ENCODE data around the gene KANK3. TPM values are rescaled to one million over a fixed set of nuclear protein-coding genes. Genes with fewer than 3 reads are reported as not detected.

Gene KANK3
- total and polyA plus RNA-seq, 7 donors, result 0.92 to 8.9 (median 6.5) TPM

- no peaks in the 10 kb centered on the region for H3K36me3 ChIP-seq
- H3K4me3 ChIP-seq, result peak overlapping the region in 3 of 4 donors; percentile 28 to 38 (median 33)
- no peaks in the 10 kb centered on the region for H3K9me3 ChIP-seq
- H3K27ac ChIP-seq, result no peak overlapping the region
- no peak for TF ChIP-seq POLR2A (IDR thresholded peaks at IDR 0.05)
- TF ChIP-seq CTCF (IDR thresholded peaks at IDR 0.05), result no peak
- TF ChIP-seq EP300 (IDR thresholded peaks at IDR 0.05), result no peak
- no peak for TF ChIP-seq POLR2AphosphoS5 (IDR thresholded peaks at IDR 0.05)
- no peak for DNase-seq
- H3K4me1 ChIP-seq, result peaks cover 0 to 26% (median 21%) of the 10 kb centered on the region in 4 donors
- intact Hi-C loops (cut with DNase I), result no loop called here
- 4 to 10% methylated on average over 117 of the region's 117 CpGs for WGBS, 2 donors
- peaks cover 28 to 58% (median 38%) of the 10 kb centered on the region in 3 donors for H3K27me3 ChIP-seq
These were observed 8.4 kb downstream of the KANK3 start for GRCh38 chr19:8334458-8335342.

- H3K36me3 ChIP-seq, result no peaks in the 10 kb centered on the region
- WGBS, 2 donors, result 9 to 22% methylated on average over 48 of the region's 48 CpGs
- H3K4me1 ChIP-seq, result peaks cover 0 to 26% (median 21%) of the 10 kb centered on the region in 4 donors
- H3K27me3 ChIP-seq, result peaks cover 28 to 58% (median 38%) of the 10 kb centered on the region in 3 donors
- DNase-seq, result no peak
- H3K4me3 ChIP-seq, result no peak overlapping the region
- no peak overlapping the region for H3K27ac ChIP-seq
- no peaks in the 10 kb centered on the region for H3K9me3 ChIP-seq
- intact Hi-C loops (cut with DNase I), result no loop called here
- no peak for TF ChIP-seq POLR2A (IDR thresholded peaks at IDR 0.05)
- no peak for TF ChIP-seq POLR2AphosphoS5 (IDR thresholded peaks at IDR 0.05)
These were observed 9.2 kb downstream of the KANK3 start for GRCh38 chr19:8333767-8334457.

DNA sequence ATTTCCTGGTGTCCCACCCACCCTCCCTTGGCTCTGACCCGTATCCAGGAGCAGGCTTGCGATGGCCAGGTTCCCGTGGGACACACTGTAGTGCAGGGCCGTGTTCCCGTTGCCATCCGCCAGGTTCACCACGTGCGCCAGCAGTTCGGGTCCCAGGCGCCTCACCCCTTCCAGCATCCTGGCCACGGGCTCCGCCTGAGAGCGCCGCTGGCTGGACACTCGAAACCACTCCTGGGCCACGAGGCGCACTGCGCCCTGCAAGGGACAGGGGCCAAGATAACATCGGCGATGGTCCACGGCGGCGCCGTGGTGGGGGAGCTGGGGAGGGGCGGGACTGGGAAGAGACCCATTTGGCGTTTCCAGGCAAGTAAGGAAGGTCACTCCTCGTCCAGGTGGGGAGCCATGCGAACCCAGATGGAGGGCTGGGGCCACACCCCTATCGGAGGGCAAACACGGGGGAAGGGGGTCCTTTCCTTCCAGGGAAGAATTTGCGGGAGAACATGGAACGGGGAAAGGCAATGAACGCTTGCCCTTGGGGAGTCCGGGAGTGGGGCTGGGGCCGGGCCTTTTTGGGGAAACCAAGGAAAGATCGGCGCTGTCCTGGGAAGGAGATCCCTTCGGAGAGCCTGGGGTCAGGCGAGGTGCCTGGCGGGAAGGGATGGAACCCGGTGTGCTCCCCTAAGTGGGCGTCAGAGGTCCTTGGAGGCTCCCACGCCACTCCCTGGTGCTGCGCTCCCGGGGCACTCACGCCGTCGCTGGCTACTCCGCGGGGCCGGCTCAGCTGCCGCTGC is 9.9 kb downstream of the KANK3 start:
- H3K4me1 ChIP-seq, result peaks cover 0 to 26% (median 21%) of the 10 kb centered on the region in 4 donors
- H3K4me3 ChIP-seq, result no peak overlapping the region
- no peaks in the 10 kb centered on the region for H3K36me3 ChIP-seq
- peaks cover 28 to 58% (median 38%) of the 10 kb centered on the region in 3 donors for H3K27me3 ChIP-seq
- intact Hi-C loops (cut with DNase I), result no loop called here
- 10 to 26% methylated on average over 52 of the region's 52 CpGs for WGBS, 2 donors
- no peaks in the 10 kb centered on the region for H3K9me3 ChIP-seq
- no peak for TF ChIP-seq CTCF (IDR thresholded peaks at IDR 0.05)
- TF ChIP-seq POLR2A (IDR thresholded peaks at IDR 0.05), result no peak
- TF ChIP-seq EP300 (IDR thresholded peaks at IDR 0.05), result no peak
- no peak for TF ChIP-seq POLR2AphosphoS5 (IDR thresholded peaks at IDR 0.05)
- peak overlapping the region in 1 of 4 donors; percentile 20 for H3K27ac ChIP-seq
- DNase-seq, result no peak

DNA sequence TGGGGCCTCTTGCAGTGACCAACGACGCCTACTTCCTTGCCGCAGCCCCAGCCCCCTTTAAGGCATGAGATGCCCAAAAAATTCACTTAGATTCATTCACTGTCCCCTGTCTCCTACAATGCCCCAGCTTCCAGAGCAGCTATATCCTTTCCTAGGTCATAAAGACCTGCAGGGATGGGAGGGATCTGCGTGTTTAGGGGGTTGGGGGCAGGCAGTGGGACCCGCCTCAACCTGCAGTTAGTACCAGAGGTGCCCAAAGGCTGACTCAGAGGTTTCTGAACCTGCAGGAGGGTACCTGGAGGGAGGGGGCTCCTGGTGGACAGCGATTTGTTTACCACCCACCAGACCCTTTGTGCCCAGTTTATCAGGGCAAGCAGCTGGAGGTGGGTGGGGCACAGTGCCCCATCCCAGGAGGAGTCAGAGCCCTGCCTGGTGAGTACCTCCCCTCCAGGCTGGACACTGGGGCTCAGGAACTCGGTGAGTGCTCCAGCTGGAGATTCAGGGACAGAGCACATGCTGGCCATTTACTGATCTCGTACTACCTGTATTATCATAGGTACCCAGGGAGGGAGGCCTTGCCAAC is 11.7 kb downstream of the KANK3 start:
- intact Hi-C loops (cut with DNase I), result no loop called here
- H3K9me3 ChIP-seq, result peaks cover 0 to 3% (median 0%) of the 10 kb centered on the region in 4 donors
- no peaks in the 10 kb centered on the region for H3K36me3 ChIP-seq
- WGBS, 2 donors, result 68 to 82% methylated on average over 8 of the region's 8 CpGs
- no peak overlapping the region for H3K27ac ChIP-seq
- H3K4me3 ChIP-seq, result no peak overlapping the region
- H3K4me1 ChIP-seq, result peaks cover 0 to 26% (median 21%) of the 10 kb centered on the region in 4 donors
- no peak for DNase-seq
- H3K27me3 ChIP-seq, result peaks cover 28 to 43% (median 34%) of the 10 kb centered on the region in 3 donors
- no peak for TF ChIP-seq CTCF (IDR thresholded peaks at IDR 0.05)
- TF ChIP-seq EP300 (IDR thresholded peaks at IDR 0.05), result no peak
- TF ChIP-seq POLR2AphosphoS5 (IDR thresholded peaks at IDR 0.05), result no peak
- TF ChIP-seq POLR2A (IDR thresholded peaks at IDR 0.05), result no peak

Measured in sigmoid colon (tissue), 7 donors.